IMR-90 (cell line): ENCODE data around the gene PDCD1.

Experiments
- BHLHE40 ChIP-seq: fragments of 150-350 bp; IDR thresholded peaks from 2 replicates; pipeline ENCODE4 v1.6.1; 2016; ENCODE audit warnings: mild to moderate bottlenecking, low read depth, low read length
- CEBPB ChIP-seq: IDR thresholded peaks from 2 replicates; pipeline ENCODE4 v1.6.1; 2012; ENCODE audit warnings: low read depth, low read length, improper control_type of control experiment
- CTCF ChIP-seq: conservative IDR thresholded peaks from 2 replicates; pipeline ENCODE4 v1.5.1; 2012; ENCODE audit warnings: mild to moderate bottlenecking, low read depth, low read length, improper control_type of control experiment
- ELK1 ChIP-seq: fragments of 150-350 bp; IDR thresholded peaks from 2 replicates; pipeline ENCODE4 v1.6.1; 2016; ENCODE audit warnings: low read depth, mild to moderate bottlenecking, low read length, moderate library complexity, borderline replicate concordance
- MAFK ChIP-seq: IDR thresholded peaks from 2 replicates; pipeline ENCODE4 v1.6.1; 2012; ENCODE audit warnings: low read depth, low read length, improper control_type of control experiment
- MAZ ChIP-seq: IDR thresholded peaks from 2 replicates; pipeline ENCODE4 v1.6.1; 2012; ENCODE audit warnings: low read depth, mild to moderate bottlenecking, low read length, improper control_type of control experiment, moderate library complexity, borderline replicate concordance
- NFE2L2 ChIP-seq: fragments of 150-350 bp; IDR thresholded peaks from 2 replicates; pipeline ENCODE4 v1.6.1; 2016; ENCODE audit warnings: low read depth, mild to moderate bottlenecking, low read length
- POLR2A ChIP-seq: IDR thresholded peaks from 2 replicates; pipeline ENCODE4 v1.6.1; 2012; ENCODE audit warnings: mild to moderate bottlenecking, low read depth, low read length
- RAD21 ChIP-seq: IDR thresholded peaks from 2 replicates; pipeline ENCODE4 v1.6.1; 2012; ENCODE audit warnings: low read length, improper control_type of control experiment
- RCOR1 ChIP-seq: IDR thresholded peaks from 2 replicates; pipeline ENCODE4 v1.6.1; 2012; ENCODE audit warnings: mild to moderate bottlenecking, low read length, improper control_type of control experiment; ENCODE audit not compliant: insufficient replicate concordance
- RFX5 ChIP-seq: IDR thresholded peaks from 2 replicates; pipeline ENCODE4 v1.8.0; 2012; ENCODE audit warnings: low read depth, mild to moderate bottlenecking, low read length, moderate library complexity
- SMC3 ChIP-seq: fragments of 150-350 bp; IDR thresholded peaks from 2 replicates; pipeline ENCODE4 v1.6.1; 2016; ENCODE audit warnings: low read depth, mild to moderate bottlenecking, antibody characterized with exemption, low read length, moderate library complexity

- TF ChIP-seq POLR2A (no peak), MAFK (no peak), CTCF (no peak), MAZ (no peak), SMC3 (no peak), ELK1 (no peak), NFE2L2 (no peak), CEBPB (no peak), RCOR1 (no peak), RAD21 (no peak), RFX5 (no peak), BHLHE40 (no peak)
These were observed 4.1 kb downstream of the PDCD1 start for GRCh38 chr2:241854342-241855244.
